Measurements from ENCODE around the gene MARCHF5.

MARCHF5 gene

GRCh38 chr10:92290837-92291615 lies at the start of gene MARCHF5, which contains the start of gene CPEB3:
TSS of gene MARCHF5 (plus strand) at chr10:92291167. CDS start at chr10:92291495, 328 bp downstream.
TSS of gene CPEB3 (minus strand) at chr10:92291078. CDS start at chr10:92240350, 50,728 bp downstream.
- FAIRE-seq (no peak), DNase-seq (ENCODE audit: insufficient read length, low spot score) (peak; percentile 74)
- TF ChIP-seq CTCF (IDR thresholded peaks at IDR 0.05; ENCODE audit: insufficient read depth, missing control alignments) = peak; percentile 21

GRCh38 chr10:92241501-92241900 lies 49.5 kb upstream of the MARCHF5 start:
- no peak for TF ChIP-seq CTCF (IDR thresholded peaks at IDR 0.05; ENCODE audit: insufficient read depth, missing control alignments)
- DNase-seq (ENCODE audit: insufficient read length, low spot score) (no peak), FAIRE-seq (no peak)

GRCh38 chr10:92242380-92242779 lies 48.6 kb upstream of the MARCHF5 start:
- FAIRE-seq (no peak), DNase-seq (ENCODE audit: insufficient read length, low spot score) (no peak)
- TF ChIP-seq CTCF (IDR thresholded peaks at IDR 0.05; ENCODE audit: insufficient read depth, missing control alignments) = no peak

- DNase-seq (ENCODE audit: insufficient read length, low spot score) = no peak
- peak; percentile 83 for FAIRE-seq
- no peak for TF ChIP-seq CTCF (IDR thresholded peaks at IDR 0.05; ENCODE audit: insufficient read depth, missing control alignments)
Observed at GRCh38 chr10:92242910-92243671, 47.9 kb upstream of the MARCHF5 start.

GRCh38 chr10:92244796-92245195 lies 46.2 kb upstream of the MARCHF5 start:
- DNase-seq (ENCODE audit: insufficient read length, low spot score) (no peak), FAIRE-seq (no peak)
- no peak for TF ChIP-seq CTCF (IDR thresholded peaks at IDR 0.05; ENCODE audit: insufficient read depth, missing control alignments)

- DNase-seq (ENCODE audit: insufficient read length, low spot score) = no peak
- no peak for FAIRE-seq
- no peak for TF ChIP-seq CTCF (IDR thresholded peaks at IDR 0.05; ENCODE audit: insufficient read depth, missing control alignments)
Observed at GRCh38 chr10:92248566-92248965, 42.4 kb upstream of the MARCHF5 start.

Measured in D721Med (cell line).